RWPE2 (cell line): ENCODE data around the gene CEP112.

Source experiments
- ATAC-seq: fragments of 200-7000 bp; cut with Tn5 transposase; 3 replicates; pipeline ENCODE4 v1.9.1; 2021; ENCODE audit warnings: low read depth
- DNase-seq: peaks from one replicate; pipeline ENCODE4 v3.0.0-alpha.2; 2020; ENCODE audit warnings: low spot score
- H3K27ac ChIP-seq: fragments of 450-650 bp; 2 replicates; pipeline ENCODE4 v1.5.1; 2017; ENCODE audit warnings: mild to moderate bottlenecking; ENCODE audit not compliant: poor library complexity, severe bottlenecking
- H3K27me3 ChIP-seq: fragments of 250-450 bp; sonication (Bioruptor Pico); 2 replicates; pipeline ENCODE4 v1.5.1; 2021; ENCODE audit warnings: mild to moderate bottlenecking, moderate library complexity; ENCODE audit not compliant: insufficient read depth, poor library complexity, severe bottlenecking
- H3K36me3 ChIP-seq: fragments of 250-450 bp; sonication (Bioruptor Pico); 2 replicates; pipeline ENCODE4 v1.5.1; 2020; ENCODE audit warnings: low read depth, mild to moderate bottlenecking, moderate library complexity
- H3K4me1 ChIP-seq: fragments of 250-450 bp; sonication (Bioruptor Pico); 2 replicates; pipeline ENCODE4 v1.5.1; 2021; ENCODE audit warnings: mild to moderate bottlenecking, moderate library complexity; ENCODE audit not compliant: insufficient read depth, poor library complexity, severe bottlenecking
- H3K4me3 ChIP-seq: fragments of 250-450 bp; sonication (Bioruptor Pico); 2 replicates; pipeline ENCODE4 v1.5.1; 2021; ENCODE audit warnings: mild to moderate bottlenecking, moderate library complexity; ENCODE audit not compliant: severe bottlenecking
- H3K9me3 ChIP-seq: fragments of 250-450 bp; sonication (Bioruptor Pico); 2 replicates; pipeline ENCODE4 v1.5.1; 2021; ENCODE audit warnings: mild to moderate bottlenecking, moderate library complexity; ENCODE audit not compliant: severe bottlenecking
- CTCF ChIP-seq: fragments of 450-650 bp; IDR thresholded peaks from one replicate; pipeline ENCODE4 v1.5.1; 2017; ENCODE audit warnings: mild to moderate bottlenecking, moderate library complexity; ENCODE audit not compliant: poor library complexity, severe bottlenecking

Gene CEP112

GRCh38 chr17:66063686-66064085, 128.2 kb downstream of the CEP112 start:
- H3K4me1 ChIP-seq = no peaks in the 10 kb centered on the region
- no peak overlapping the region for H3K27ac ChIP-seq
- no peak for DNase-seq
- ATAC-seq = no peak
- no peak overlapping the region for H3K4me3 ChIP-seq
- H3K9me3 ChIP-seq = no peaks in the 10 kb centered on the region
- no peak for TF ChIP-seq CTCF
- no peaks in the 10 kb centered on the region for H3K36me3 ChIP-seq
- H3K27me3 ChIP-seq = no peaks in the 10 kb centered on the region

- no peaks in the 10 kb centered on the region for H3K9me3 ChIP-seq
- ATAC-seq (no peak), DNase-seq (no peak)
- no peaks in the 10 kb centered on the region for H3K36me3 ChIP-seq
- no peaks in the 10 kb centered on the region for H3K27me3 ChIP-seq
- no peak overlapping the region for H3K27ac ChIP-seq
- no peaks in the 10 kb centered on the region for H3K4me1 ChIP-seq
- TF ChIP-seq CTCF = no peak
- no peak overlapping the region for H3K4me3 ChIP-seq
Measured at GRCh38 chr17:66056148-66056547, 135.8 kb downstream of the CEP112 start.

- Histone ChIP-seq H3K36me3 (no peaks in the 10 kb centered on the region), H3K27ac (no peak overlapping the region), H3K9me3 (no peaks in the 10 kb centered on the region), H3K4me3 (no peak overlapping the region), H3K27me3 (no peaks in the 10 kb centered on the region), H3K4me1 (no peaks in the 10 kb centered on the region)
- TF ChIP-seq CTCF = no peak
- DNase-seq (no peak), ATAC-seq (no peak)
Measured at GRCh38 chr17:66054242-66054641, 137.7 kb downstream of the CEP112 start.

- H3K36me3 ChIP-seq = no peaks in the 10 kb centered on the region
- ATAC-seq = no peak
Measured at GRCh38 chr17:66044083-66044482, 147.8 kb downstream of the CEP112 start.

GRCh38 chr17:66043419-66043818, 148.5 kb downstream of the CEP112 start:
- TF ChIP-seq CTCF = no peak
- DNase-seq (no peak), ATAC-seq (no peak)
- Histone ChIP-seq H3K9me3 (no peaks in the 10 kb centered on the region), H3K4me1 (no peaks in the 10 kb centered on the region), H3K4me3 (no peak overlapping the region), H3K36me3 (no peaks in the 10 kb centered on the region), H3K27me3 (no peaks in the 10 kb centered on the region), H3K27ac (no peak overlapping the region)

More at GRCh38 chr17:66044083-66044482, 147.8 kb downstream of the CEP112 start:
- DNase-seq = no peak
- H3K4me1 ChIP-seq = no peaks in the 10 kb centered on the region
- no peaks in the 10 kb centered on the region for H3K9me3 ChIP-seq
- no peaks in the 10 kb centered on the region for H3K27me3 ChIP-seq
- no peak for TF ChIP-seq CTCF
- H3K27ac ChIP-seq = no peak overlapping the region
- H3K4me3 ChIP-seq = no peak overlapping the region
